IMR-90 (cell line): ENCODE data around the gene ATM. TPM values are rescaled to one million over a fixed set of nuclear protein-coding genes. Genes with fewer than 3 reads are reported as not detected.

Experiments
- ATAC-seq: fragments of 200-7000 bp; cut with Tn5 transposase; 2 replicates; pipeline ENCODE4 v1.9.1; 2020; ENCODE audit warnings: low read depth, mild to moderate bottlenecking, moderate library complexity
- BruUV-seq: library from RNA; stranded (reverse); fragments of 400-500 nt; replicated peaks from 2 replicates; lab custom pipeline; 2021; lab: Mats Ljungman, UMichigan
- CTCF ChIA-PET: fragments of 300-600 bp; formaldehyde crosslinking; extraction: SDS; loops from one replicate; lab custom pipeline; 2021; ENCODE audit warnings: antibody characterized with exemption; lab: Yijun Ruan, JAX
- POLR2A ChIA-PET: fragments of 300-600 bp; sonication (Branson Sonifier 250); formaldehyde crosslinking; loops from one replicate; lab custom pipeline; 2022; ENCODE audit warnings: antibody characterized with exemption; ENCODE audit not compliant: unreplicated experiment; lab: Charles Lee
- DNase-seq: peaks from one replicate; pipeline ENCODE4 v3.0.0; 2013
- H2AFZ ChIP-seq: replicated peaks from 2 replicates; pipeline ENCODE3; 2013; ENCODE audit warnings: low read length, mild to moderate bottlenecking; ENCODE audit not compliant: poor library complexity
- H2AK5ac ChIP-seq: 2 replicates; pipeline ENCODE4 v1.6.1; 2013; ENCODE audit warnings: low read depth, low read length, inconsistent platforms
- H2AK9ac ChIP-seq: replicated peaks from 2 replicates; pipeline ENCODE3; 2013; ENCODE audit warnings: mild to moderate bottlenecking, low read depth, low read length, moderate library complexity; ENCODE audit not compliant: poor library complexity
- H2BK120ac ChIP-seq: 2 replicates; pipeline ENCODE4 v1.6.1; 2013; ENCODE audit warnings: low read depth, low read length, inconsistent platforms
- H2BK15ac ChIP-seq: 3 replicates; pipeline ENCODE4 v1.6.1; 2013; ENCODE audit warnings: low read depth, low read length, inconsistent platforms
- H2BK20ac ChIP-seq: 2 replicates; pipeline ENCODE4 v1.6.1; 2013; ENCODE audit warnings: low read depth, mild to moderate bottlenecking, inconsistent platforms, low read length, moderate library complexity
- H2BK5ac ChIP-seq: 2 replicates; pipeline ENCODE4 v1.6.1; 2013; ENCODE audit warnings: mild to moderate bottlenecking, low read depth, low read length, inconsistent platforms; ENCODE audit not compliant: poor library complexity, severe bottlenecking
- H3K14ac ChIP-seq: replicated peaks from 2 replicates; pipeline ENCODE4 v1.6.1; 2013; ENCODE audit warnings: low read depth, low read length, inconsistent platforms
- H3K18ac ChIP-seq: 2 replicates; pipeline ENCODE4 v1.6.1; 2013; ENCODE audit warnings: low read depth, low read length, control low read depth
- H3K23ac ChIP-seq: 2 replicates; pipeline ENCODE4 v1.6.1; 2013; ENCODE audit warnings: low read depth, low read length, inconsistent platforms
- H3K27ac ChIP-seq: 2 replicates; pipeline ENCODE4 v1.5.1; 2013; ENCODE audit warnings: mild to moderate bottlenecking, control low read depth, low read length; ENCODE audit not compliant: insufficient read depth
- H3K27me3 ChIP-seq: 2 replicates; pipeline ENCODE4 v1.6.1; 2013; ENCODE audit warnings: low read length; ENCODE audit not compliant: control insufficient read depth, insufficient read depth
- H3K36me3 ChIP-seq: 2 replicates; pipeline ENCODE4 v1.6.1; 2013; ENCODE audit warnings: low read length, mixed read lengths; ENCODE audit not compliant: control insufficient read depth, insufficient read depth
- H3K4ac ChIP-seq: 2 replicates; pipeline ENCODE4 v1.6.1; 2013; ENCODE audit warnings: low read depth, low read length, inconsistent platforms
- H3K4me1 ChIP-seq: 2 replicates; pipeline ENCODE4 v1.6.1; 2013; ENCODE audit warnings: low read length, mixed read lengths; ENCODE audit not compliant: control insufficient read depth, insufficient read depth
- H3K4me2 ChIP-seq: 2 replicates; pipeline ENCODE4 v1.6.1; 2013; ENCODE audit warnings: low read depth, mild to moderate bottlenecking, control low read depth, low read length, moderate library complexity
- H3K4me3 ChIP-seq: 2 replicates; pipeline ENCODE4 v1.5.1; 2013; ENCODE audit warnings: low read depth, mild to moderate bottlenecking, control low read depth, low read length, moderate library complexity; ENCODE audit not compliant: insufficient read depth
- H3K56ac ChIP-seq: 2 replicates; pipeline ENCODE4 v1.6.1; 2013; ENCODE audit warnings: low read length, inconsistent platforms; ENCODE audit not compliant: insufficient read depth; ENCODE audit errors: extremely low read depth
- H3K79me1 ChIP-seq, 2 experiments: 2 replicates each; pipeline ENCODE4 v1.6.1; 2013; ENCODE audit warnings: low read length in 2 of 2, inconsistent platforms in 1 of 2, low read depth in 1 of 2
- H3K9ac ChIP-seq: 2 replicates; pipeline ENCODE4 v1.6.1; 2013; ENCODE audit warnings: low read depth, low read length, control low read depth
- H3K9me1 ChIP-seq: 2 replicates; pipeline ENCODE4 v1.6.1; 2013; ENCODE audit warnings: low read length, inconsistent platforms; ENCODE audit not compliant: insufficient read depth
- H3K9me3 ChIP-seq: 2 replicates; pipeline ENCODE4 v1.6.1; 2013; ENCODE audit warnings: low read length; ENCODE audit not compliant: control insufficient read depth, insufficient read depth
- H4K20me1 ChIP-seq: 2 replicates; pipeline ENCODE4 v1.6.1; 2013; ENCODE audit warnings: low read length, inconsistent platforms; ENCODE audit not compliant: insufficient read depth
- H4K5ac ChIP-seq: 2 replicates; pipeline ENCODE4 v1.6.1; 2013; ENCODE audit warnings: mild to moderate bottlenecking, low read depth, low read length, control low read depth
- H4K8ac ChIP-seq, 2 experiments: 2 replicates each; pipeline ENCODE4 v1.6.1; 2013; ENCODE audit warnings: low read depth in 2 of 2, low read length in 2 of 2, control low read depth in 1 of 2, inconsistent platforms in 1 of 2
- H4K91ac ChIP-seq: 2 replicates; pipeline ENCODE4 v1.6.1; 2013; ENCODE audit warnings: low read depth, low read length, inconsistent platforms; ENCODE audit not compliant: insufficient read depth
- CHD1 ChIP-seq: IDR thresholded peaks from 2 replicates; pipeline ENCODE4 v1.6.1; 2012; ENCODE audit warnings: low read depth, low read length, improper control_type of control experiment
- CTCF ChIP-seq: conservative IDR thresholded peaks from 2 replicates; pipeline ENCODE4 v1.5.1; 2012; ENCODE audit warnings: mild to moderate bottlenecking, low read depth, low read length, improper control_type of control experiment
- ELK1 ChIP-seq: fragments of 150-350 bp; IDR thresholded peaks from 2 replicates; pipeline ENCODE4 v1.6.1; 2016; ENCODE audit warnings: low read depth, mild to moderate bottlenecking, low read length, moderate library complexity, borderline replicate concordance
- MXI1 ChIP-seq: IDR thresholded peaks from 2 replicates; pipeline ENCODE4 v1.6.1; 2012; ENCODE audit warnings: low read depth, mild to moderate bottlenecking, low read length, moderate library complexity, borderline replicate concordance
- POLR2A ChIP-seq: IDR thresholded peaks from 2 replicates; pipeline ENCODE4 v1.6.1; 2012; ENCODE audit warnings: mild to moderate bottlenecking, low read depth, low read length
- RAD21 ChIP-seq: IDR thresholded peaks from 2 replicates; pipeline ENCODE4 v1.6.1; 2012; ENCODE audit warnings: low read length, improper control_type of control experiment
- RFX5 ChIP-seq: IDR thresholded peaks from 2 replicates; pipeline ENCODE4 v1.8.0; 2012; ENCODE audit warnings: low read depth, mild to moderate bottlenecking, low read length, moderate library complexity
- SMC3 ChIP-seq: fragments of 150-350 bp; IDR thresholded peaks from 2 replicates; pipeline ENCODE4 v1.6.1; 2016; ENCODE audit warnings: low read depth, mild to moderate bottlenecking, antibody characterized with exemption, low read length, moderate library complexity
- USF2 ChIP-seq: fragments of 150-350 bp; IDR thresholded peaks from 2 replicates; pipeline ENCODE4 v1.6.1; 2017; ENCODE audit warnings: mild to moderate bottlenecking, antibody characterized with exemption, low read length, low read depth
- WGBS, 2 experiments: methylation state at CpG; one replicate each; pipeline versions ENCODE4 v1.1.5 to v1.1.7; 2013; ENCODE audit warnings: missing lambda C conversion rate in 2 of 2; ENCODE audit not compliant: insufficient read length in 1 of 2; ENCODE audit errors: extremely low coverage in 2 of 2; 5-methylcytosine and 5-hydroxymethylcytosine counted together
- dilution Hi-C: fragments of 300-500 bp; cut with HindIII; formaldehyde crosslinking; loops from one replicate; pipeline ENCODE4 v1.14.3; 2018; ENCODE audit warnings: low sequenced_read_pairs; ENCODE audit not compliant: unreplicated experiment
- in situ Hi-C: fragments of 300-500 bp; cut with MboI; formaldehyde crosslinking; loops from 3 replicates; pipeline ENCODE4 v1.14.3; 2019; ENCODE audit warnings: low sequenced_read_pairs, inconsistent platforms, mixed read lengths
- intact Hi-C: fragments of 100-400 bp; cut with micrococcal nuclease; formaldehyde crosslinking; loops from 2 replicates; pipeline ENCODE4 v1.10.0; 2022
- polyA plus RNA-seq, 3 experiments: library from polyadenylated mRNA; depleted of rRNA; stranded (reverse); fragments of >200 nt; gene quantifications; 2 replicates each; pipeline ENCODE4 v1.2.3, GENCODE V29; 2012; ENCODE audit warnings: low replicate concordance in 1 of 3
- total RNA-seq: library from RNA; depleted of rRNA; stranded (reverse); fragments of >200 nt; gene quantifications from 2 replicates; pipeline ENCODE4 v1.2.3, GENCODE V29; 2012

The ATM gene
- total and polyA plus RNA-seq, 2 of the 4 experiments (the other 2 are of a cell fraction) = 18.1 to 30.6 TPM

GRCh38 chr11:108235192-108235591, 12.3 kb downstream of the ATM start:
- DNase-seq = no peak
- Histone ChIP-seq H3K9me3 (no peaks in the 10 kb centered on the region; the same call in 1 of the 2 replicates), H2BK20ac (no peak overlapping the region), H3K79me1 (peaks cover 0 to 13% of the 10 kb centered on the region in 2 experiments; a peak in 1 of 4 replicates), H2AK9ac (no peak overlapping the region), H3K9ac (no peak overlapping the region), H3K9me1 (peaks cover 5% of the 10 kb centered on the region; the same call in 1 of the 2 replicates), H2AFZ (no peak overlapping the region), H2AK5ac (no peak overlapping the region), H3K27me3 (no peaks in the 10 kb centered on the region), H3K4me3 (no peak overlapping the region), H3K56ac (no peak overlapping the region), H3K4ac (no peak overlapping the region), H3K4me2 (no peak overlapping the region), H3K36me3 (peaks cover 25% of the 10 kb centered on the region), H2BK15ac (no peak overlapping the region), H3K27ac (no peak overlapping the region), H2BK5ac (no peak overlapping the region), H4K5ac (no peak overlapping the region), H3K23ac (no peak overlapping the region), H3K18ac (no peak overlapping the region), H3K14ac (no peak overlapping the region), H4K20me1 (no peaks in the 10 kb centered on the region), H2BK120ac (no peak overlapping the region), H4K8ac (no peak overlapping the region), H4K91ac (no peak overlapping the region), H3K4me1 (no peaks in the 10 kb centered on the region)
- dilution Hi-C loops = no loop called here
- ATAC-seq = no peak
- CTCF ChIA-PET = no interaction called here
- in situ Hi-C loops = no loop called here
- intact Hi-C loops = loop anchor here (5.0 kb wide), 1 partner anchor 52 kb away; no protein-coding TSS in a partner anchor
- TF ChIP-seq POLR2A = no peak
- TF ChIP-seq MXI1 = no peak
- no peak for TF ChIP-seq SMC3
- no peak for TF ChIP-seq CHD1
- no peak for TF ChIP-seq USF2
- no peak for TF ChIP-seq RAD21
- no peak for TF ChIP-seq ELK1
- TF ChIP-seq RFX5 = no peak
- no peak for TF ChIP-seq CTCF
- no TSS peak for BruUV-seq
- WGBS, 2 experiments = no CpG with 5 or more reads among the region's 1 CpG
- POLR2A ChIA-PET = no interaction called here
